C1 segment of cervical spinal cord (tissue), 14 donors: ENCODE measurements around the gene ARAP3.
"Not testable (repeated sequence)": the region's sequence is repeated elsewhere in the genome, so short reads cannot be mapped to it uniquely, and the experiment has no call there.

Experiments
- DNase-seq, 14 donors: peaks; one replicate each; lab custom pipeline; 2025; lab: John Stamatoyannopoulos, UW

The ARAP3 gene

GRCh38 chr5:141615991-141616720 is 65.9 kb downstream of the ARAP3 start:
- no peak for DNase-seq

- no peak for DNase-seq
Observed at GRCh38 chr5:141613344-141613743, 68.7 kb downstream of the ARAP3 start.

- no peak for DNase-seq
Observed at GRCh38 chr5:141611289-141611688, 70.7 kb downstream of the ARAP3 start.

- not testable (repeated sequence) for DNase-seq
Observed at GRCh38 chr5:141609921-141610320, 72.1 kb downstream of the ARAP3 start.

GRCh38 chr5:141609044-141609443 is 73.0 kb downstream of the ARAP3 start:
- DNase-seq = no peak

GRCh38 chr5:141608557-141608956 is 73.5 kb downstream of the ARAP3 start:
- no peak for DNase-seq

- no peak for DNase-seq
Observed at GRCh38 chr5:141608046-141608445, 74.0 kb downstream of the ARAP3 start.

- DNase-seq = peak in 1 of 14 donors; percentile 14
Observed at GRCh38 chr5:141605523-141606277, 76.3 kb downstream of the ARAP3 start.

- no peak for DNase-seq
Observed at GRCh38 chr5:141603923-141604717, 77.9 kb downstream of the ARAP3 start.
